Measurements from ENCODE around the gene CFAP97D2. TPM values are rescaled to one million over a fixed set of nuclear protein-coding genes. Genes with fewer than 3 reads are reported as not detected.

CFAP97D2 gene
- total RNA-seq, 1 donor from 2014 or later: not detected

DNA sequence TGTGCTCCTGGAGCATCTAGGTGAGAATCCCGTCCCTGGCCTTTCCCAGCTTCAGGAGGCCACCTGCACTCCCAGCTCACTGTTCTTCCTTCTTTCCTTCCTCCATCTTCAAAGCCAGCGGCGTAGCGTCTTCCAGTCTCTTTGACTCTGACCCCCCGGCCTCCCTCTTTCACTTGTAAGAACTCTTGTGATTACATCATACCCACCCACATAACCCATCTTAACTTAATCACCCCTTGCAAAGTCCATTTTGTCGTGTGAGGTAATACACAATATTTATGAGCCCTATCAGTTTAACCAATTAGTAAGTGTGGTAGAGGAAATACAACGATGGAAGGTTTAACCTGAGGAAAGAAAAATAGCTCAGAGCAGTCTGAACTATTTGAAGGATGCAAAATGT is 51.1 kb downstream of the CFAP97D2 start:
- H3K9me3 Mint-ChIP-seq: no peaks in the 10 kb centered on the region
- TF ChIP-seq, protein P1, sequence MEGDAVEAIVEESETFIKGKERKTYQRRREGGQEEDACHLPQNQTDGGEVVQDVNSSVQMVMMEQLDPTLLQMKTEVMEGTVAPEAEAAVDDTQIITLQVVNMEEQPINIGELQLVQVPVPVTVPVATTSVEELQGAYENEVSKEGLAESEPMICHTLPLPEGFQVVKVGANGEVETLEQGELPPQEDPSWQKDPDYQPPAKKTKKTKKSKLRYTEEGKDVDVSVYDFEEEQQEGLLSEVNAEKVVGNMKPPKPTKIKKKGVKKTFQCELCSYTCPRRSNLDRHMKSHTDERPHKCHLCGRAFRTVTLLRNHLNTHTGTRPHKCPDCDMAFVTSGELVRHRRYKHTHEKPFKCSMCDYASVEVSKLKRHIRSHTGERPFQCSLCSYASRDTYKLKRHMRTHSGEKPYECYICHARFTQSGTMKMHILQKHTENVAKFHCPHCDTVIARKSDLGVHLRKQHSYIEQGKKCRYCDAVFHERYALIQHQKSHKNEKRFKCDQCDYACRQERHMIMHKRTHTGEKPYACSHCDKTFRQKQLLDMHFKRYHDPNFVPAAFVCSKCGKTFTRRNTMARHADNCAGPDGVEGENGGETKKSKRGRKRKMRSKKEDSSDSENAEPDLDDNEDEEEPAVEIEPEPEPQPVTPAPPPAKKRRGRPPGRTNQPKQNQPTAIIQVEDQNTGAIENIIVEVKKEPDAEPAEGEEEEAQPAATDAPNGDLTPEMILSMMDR (IDR thresholded peaks at IDR 0.05): no peak
- no peak overlapping the region for H3K4me3 Mint-ChIP-seq
- ATAC-seq (ENCODE audit: low read depth) (no peak), DNase-seq (no peak)
- H3K27ac Mint-ChIP-seq: no peak overlapping the region
- intact Hi-C loops (cut with micrococcal nuclease): no loop called here
- H3K27me3 Mint-ChIP-seq: peaks cover 14% of the 10 kb centered on the region
- ChIA-PET CTCF (no interaction called here), POLR2A (no interaction called here)
- no peaks in the 10 kb centered on the region for H3K36me3 Mint-ChIP-seq (ENCODE audit: low read depth)
- peaks cover 14% of the 10 kb centered on the region for H3K4me1 Mint-ChIP-seq

DNA sequence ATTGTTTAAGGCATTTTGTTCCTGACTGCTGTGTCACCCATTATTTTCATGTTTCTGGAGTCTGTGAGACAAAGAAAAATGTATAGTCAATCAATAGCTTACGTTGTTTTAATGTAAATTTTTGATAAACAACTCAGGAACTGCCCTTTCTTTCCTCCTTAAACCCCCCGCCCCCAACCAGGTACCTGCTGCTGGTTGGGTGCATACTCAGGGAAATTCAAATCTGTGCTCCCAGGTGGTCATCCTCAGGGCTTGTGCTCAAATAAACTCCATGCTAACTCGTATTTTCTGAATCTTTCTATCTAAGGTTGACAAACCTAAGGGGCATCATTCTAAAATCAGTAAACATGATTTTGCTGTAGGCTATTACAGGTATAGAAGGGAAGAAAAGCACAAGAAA is 51.5 kb downstream of the CFAP97D2 start:
- ATAC-seq (ENCODE audit: low read depth) (no peak), DNase-seq (no peak)
- ChIA-PET POLR2A (no interaction called here), CTCF (no interaction called here)
- Mint-ChIP-seq H3K27me3 (peaks cover 14% of the 10 kb centered on the region), H3K36me3 (ENCODE audit: low read depth) (peaks cover 4% of the 10 kb centered on the region), H3K9me3 (no peaks in the 10 kb centered on the region), H3K27ac (no peak overlapping the region), H3K4me3 (no peak overlapping the region), H3K4me1 (peaks cover 18% of the 10 kb centered on the region)
- intact Hi-C loops (cut with micrococcal nuclease): no loop called here
- TF ChIP-seq, protein P1 (IDR thresholded peaks at IDR 0.05): no peak

DNA sequence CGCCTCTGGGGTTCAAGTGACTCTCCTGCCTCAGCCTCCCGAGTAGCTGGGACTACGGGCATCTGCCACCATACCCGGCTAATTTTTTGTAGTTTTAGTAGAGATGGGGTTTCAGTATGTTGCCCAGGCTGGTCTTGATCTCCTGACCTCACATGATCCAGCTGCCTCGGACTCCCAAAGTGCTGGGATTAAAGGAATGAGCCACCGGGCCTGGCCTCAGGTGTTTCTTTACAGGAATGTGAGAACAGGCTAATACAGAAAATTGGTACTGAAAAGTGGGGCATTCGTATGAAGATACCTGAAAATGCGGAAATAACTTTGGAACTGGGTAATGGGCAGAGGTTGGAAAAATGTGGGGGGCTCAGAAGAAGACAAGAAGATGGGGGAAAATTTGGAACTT is 52.8 kb downstream of the CFAP97D2 start:
- no peak overlapping the region for H3K27ac Mint-ChIP-seq
- CTCF ChIA-PET: no interaction called here
- no peak overlapping the region for H3K4me3 Mint-ChIP-seq

DNA sequence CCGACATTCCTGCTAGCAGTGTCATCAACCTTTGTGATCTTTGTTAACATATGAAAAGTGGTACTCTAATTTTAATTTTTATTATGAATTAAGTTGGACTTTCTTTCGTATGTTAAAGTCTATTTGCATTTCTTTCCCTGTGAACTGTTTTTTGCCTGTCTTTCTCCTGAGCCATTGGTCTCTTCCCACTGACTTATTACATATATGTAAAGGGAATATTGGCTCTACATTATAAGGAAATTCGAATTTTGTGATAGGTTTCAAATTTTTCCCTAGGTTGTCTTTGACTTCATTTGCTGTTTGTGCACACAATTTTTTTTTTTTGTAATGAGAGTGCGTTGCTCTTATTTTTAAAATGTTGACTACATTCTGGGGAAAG is 55.2 kb downstream of the CFAP97D2 start:
- Mint-ChIP-seq H3K27ac (peak overlapping the region; percentile 88), H3K4me3 (peak overlapping the region; percentile 86), H3K4me1 (peaks cover 22% of the 10 kb centered on the region), H3K27me3 (peaks cover 11% of the 10 kb centered on the region), H3K9me3 (no peaks in the 10 kb centered on the region), H3K36me3 (ENCODE audit: low read depth) (peaks cover 27% of the 10 kb centered on the region)
- ChIA-PET CTCF (no interaction called here), POLR2A (no interaction called here)
- DNase-seq: no peak
- intact Hi-C loops (cut with micrococcal nuclease): loop anchor here (2.0 kb wide), 3 partner anchors 105 to 417 kb away; no protein-coding TSS in a partner anchor
- ATAC-seq (ENCODE audit: low read depth): no peak
- TF ChIP-seq, protein P1 (IDR thresholded peaks at IDR 0.05): no peak

More for the DNA sequence above, 52.8 kb downstream of the CFAP97D2 start:
- TF ChIP-seq, protein P1 (IDR thresholded peaks at IDR 0.05): no peak
- H3K9me3 Mint-ChIP-seq: no peaks in the 10 kb centered on the region
- H3K27me3 Mint-ChIP-seq: peaks cover 13% of the 10 kb centered on the region
- ATAC-seq (ENCODE audit: low read depth) (no peak), DNase-seq (no peak)
- intact Hi-C loops (cut with micrococcal nuclease): no loop called here
- POLR2A ChIA-PET: interaction anchor here (0.6 kb wide), 1 partner anchor 207 kb away, joined by 3 read pairs; no protein-coding TSS in a partner anchor
- H3K4me1 Mint-ChIP-seq: peaks cover 21% of the 10 kb centered on the region
- H3K36me3 Mint-ChIP-seq (ENCODE audit: low read depth): peaks cover 8% of the 10 kb centered on the region

DNA sequence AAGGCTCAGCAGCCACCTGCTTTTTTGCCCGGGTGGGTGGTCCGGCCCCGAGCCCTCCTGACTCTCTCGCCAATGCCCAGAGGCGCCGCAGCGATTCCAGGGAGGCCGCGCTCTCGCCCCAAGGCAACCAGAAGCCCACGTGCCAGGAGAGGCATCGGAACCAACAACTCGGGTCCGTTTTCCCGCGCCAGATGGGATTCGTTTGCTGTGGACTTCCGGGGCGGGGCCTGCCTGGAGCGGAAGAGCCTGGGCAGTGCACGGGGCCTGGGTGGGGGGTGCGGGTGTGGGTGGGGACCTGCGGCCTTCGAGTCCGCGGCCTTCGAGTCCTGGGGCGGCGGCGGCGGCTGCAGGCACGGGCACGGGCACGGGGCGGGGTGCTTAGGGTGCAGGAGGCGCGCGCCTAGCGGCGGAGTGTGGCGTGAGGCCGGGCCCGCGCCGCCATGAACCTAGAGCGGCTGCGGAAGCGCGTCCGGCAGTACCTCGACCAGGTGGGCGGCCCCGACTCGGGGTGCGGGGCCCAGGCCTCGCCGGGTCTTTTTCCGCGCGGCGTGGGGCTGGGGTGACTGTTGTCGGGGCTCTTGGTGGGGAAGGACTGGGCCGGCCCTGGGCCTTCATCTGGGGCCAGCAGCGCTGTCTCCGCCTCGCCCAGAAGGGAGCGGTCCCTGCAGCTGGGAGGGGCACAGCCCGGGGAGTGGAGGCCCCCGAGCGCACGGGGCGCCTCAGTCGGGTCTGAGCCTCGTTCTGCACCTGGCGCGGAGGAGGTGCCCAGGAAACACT is 55.8 kb downstream of the CFAP97D2 start, which contains the start of gene CDC16:
CDC16 (plus strand) TSS at position 253 of the 777 bp plus-strand sequence; CDS start at position 441, 188 bp downstream.
- CTCF ChIA-PET: no interaction called here
- H3K36me3 Mint-ChIP-seq (ENCODE audit: low read depth): peaks cover 32% of the 10 kb centered on the region
- intact Hi-C loops (cut with micrococcal nuclease): loop anchor here (1.0 to 5.0 kb wide), 6 partner anchors 46 to 1293 kb away; partner anchors contain the start of genes CHAMP1 and UPF3A

More for the DNA sequence above, 55.8 kb downstream of the CFAP97D2 start, which contains the start of gene CDC16:
- H3K27ac Mint-ChIP-seq: peak within 1 kb of the TSS; percentile 88
- peaks cover 10% of the 10 kb centered on the region for H3K27me3 Mint-ChIP-seq
- POLR2A ChIA-PET: interaction anchor here (0.7 to 1.6 kb wide), 3 partner anchors 45 to 169 kb away, joined by 3 to 4 read pairs (median 4); partner anchors contain the start of gene UPF3A
- peak within 1 kb of the TSS; percentile 86 for H3K4me3 Mint-ChIP-seq
- peaks cover 22% of the 10 kb centered on the region for H3K4me1 Mint-ChIP-seq
- TF ChIP-seq, protein P1 (IDR thresholded peaks at IDR 0.05): no peak
- ATAC-seq (ENCODE audit: low read depth): peak; percentile 85
- DNase-seq: peak; percentile 79
- no peaks in the 10 kb centered on the region for H3K9me3 Mint-ChIP-seq

Measured in activated B cell treated with CpG ODN at 0.5 μM for 24 hours (primary cell).